Measurements from ENCODE around the gene GMPS. TPM values are rescaled to one million over a fixed set of nuclear protein-coding genes. Genes with fewer than 3 reads are reported as not detected.

GMPS gene
- total RNA-seq, 1 donor from 2014 or later, result 16.2 TPM

GRCh38 chr3:155921486-155921885, 51.0 kb downstream of the GMPS start:
- Histone ChIP-seq H3K27ac (ENCODE audit: low read depth, low read length) (no peak overlapping the region), H3K4me3 (ENCODE audit: low read length in 3 of 3) (no peak overlapping the region), H3K9me3 (ENCODE audit: control insufficient read depth in 3 of 3, low read length in 3 of 3) (no peaks in the 10 kb centered on the region), H3K36me3 (ENCODE audit: control insufficient read depth in 3 of 3, insufficient read depth in 3 of 3, low read length in 3 of 3) (peaks cover 6 to 27% (median 23%) of the 10 kb centered on the region in 3 donors), H3K9ac (ENCODE audit: low read depth in 1 of 3, low read length in 3 of 3) (no peak overlapping the region), H3K27me3 (ENCODE audit: control insufficient read depth in 3 of 3, insufficient read depth in 3 of 3, low read length in 3 of 3) (no peaks in the 10 kb centered on the region), H3K4me1 (ENCODE audit: control insufficient read depth in 3 of 3, insufficient read depth in 3 of 3, low read length in 3 of 3) (no peaks in the 10 kb centered on the region)

- H3K36me3 ChIP-seq (ENCODE audit: control insufficient read depth in 3 of 3, insufficient read depth in 3 of 3, low read length in 3 of 3), result peaks cover 7 to 40% (median 35%) of the 10 kb centered on the region in 3 donors
- no peak overlapping the region for H3K4me3 ChIP-seq (ENCODE audit: low read length in 3 of 3)
- H3K27ac ChIP-seq (ENCODE audit: low read depth, low read length), result no peak overlapping the region
- no peaks in the 10 kb centered on the region for H3K27me3 ChIP-seq (ENCODE audit: control insufficient read depth in 3 of 3, insufficient read depth in 3 of 3, low read length in 3 of 3)
- no peak overlapping the region for H3K9ac ChIP-seq (ENCODE audit: low read depth in 1 of 3, low read length in 3 of 3)
- H3K9me3 ChIP-seq (ENCODE audit: control insufficient read depth in 3 of 3, low read length in 3 of 3), result no peaks in the 10 kb centered on the region
- no peaks in the 10 kb centered on the region for H3K4me1 ChIP-seq (ENCODE audit: control insufficient read depth in 3 of 3, insufficient read depth in 3 of 3, low read length in 3 of 3)
Observed at GRCh38 chr3:155934230-155934629, 63.8 kb downstream of the GMPS start.

- H3K4me1 ChIP-seq (ENCODE audit: control insufficient read depth in 3 of 3, insufficient read depth in 3 of 3, low read length in 3 of 3), result no peaks in the 10 kb centered on the region
- H3K4me3 ChIP-seq (ENCODE audit: low read length in 3 of 3), result no peak overlapping the region
- no peak overlapping the region for H3K9ac ChIP-seq (ENCODE audit: low read depth in 1 of 3, low read length in 3 of 3)
- H3K36me3 ChIP-seq (ENCODE audit: control insufficient read depth in 3 of 3, insufficient read depth in 3 of 3, low read length in 3 of 3), result peaks cover 5 to 38% (median 35%) of the 10 kb centered on the region in 3 donors
- H3K27me3 ChIP-seq (ENCODE audit: control insufficient read depth in 3 of 3, insufficient read depth in 3 of 3, low read length in 3 of 3), result no peaks in the 10 kb centered on the region
- H3K27ac ChIP-seq (ENCODE audit: low read depth, low read length), result no peak overlapping the region
- no peaks in the 10 kb centered on the region for H3K9me3 ChIP-seq (ENCODE audit: control insufficient read depth in 3 of 3, low read length in 3 of 3)
Observed at GRCh38 chr3:155938409-155938808, 68.0 kb downstream of the GMPS start.

DNA sequence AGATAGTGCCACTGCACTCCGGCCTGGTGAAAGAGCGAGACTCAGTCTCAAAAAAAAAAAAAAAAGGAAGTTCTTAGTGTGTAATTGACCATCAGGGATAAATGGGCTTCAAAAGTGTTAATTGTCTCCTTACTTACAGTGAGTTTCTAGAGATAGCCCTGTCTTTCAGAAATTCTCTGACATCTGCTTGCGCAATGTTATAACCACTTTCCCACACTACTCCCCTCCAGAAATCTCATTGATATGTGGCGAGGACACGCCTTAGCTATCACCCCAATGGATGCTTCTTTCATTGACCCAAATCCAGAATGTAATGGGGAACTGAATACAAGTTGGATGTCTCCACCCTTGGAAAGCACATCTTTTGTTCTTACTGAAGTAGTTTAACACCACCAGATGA, 70.9 kb downstream of the GMPS start:
- H3K9me3 ChIP-seq (ENCODE audit: control insufficient read depth in 3 of 3, low read length in 3 of 3), result no peaks in the 10 kb centered on the region
- H3K9ac ChIP-seq (ENCODE audit: low read depth in 1 of 3, low read length in 3 of 3), result no peak overlapping the region
- H3K27ac ChIP-seq (ENCODE audit: low read depth, low read length), result no peak overlapping the region
- H3K4me1 ChIP-seq (ENCODE audit: control insufficient read depth in 3 of 3, insufficient read depth in 3 of 3, low read length in 3 of 3), result no peaks in the 10 kb centered on the region
- peaks cover 5 to 25% (median 19%) of the 10 kb centered on the region in 3 donors for H3K36me3 ChIP-seq (ENCODE audit: control insufficient read depth in 3 of 3, insufficient read depth in 3 of 3, low read length in 3 of 3)
- H3K4me3 ChIP-seq (ENCODE audit: low read length in 3 of 3), result no peak overlapping the region
- H3K27me3 ChIP-seq (ENCODE audit: control insufficient read depth in 3 of 3, insufficient read depth in 3 of 3, low read length in 3 of 3), result no peaks in the 10 kb centered on the region

- H3K27me3 ChIP-seq (ENCODE audit: control insufficient read depth in 3 of 3, insufficient read depth in 3 of 3, low read length in 3 of 3), result no peaks in the 10 kb centered on the region
- no peak overlapping the region for H3K9ac ChIP-seq (ENCODE audit: low read depth in 1 of 3, low read length in 3 of 3)
- peaks cover 0 to 2% (median 0%) of the 10 kb centered on the region in 3 donors for H3K36me3 ChIP-seq (ENCODE audit: control insufficient read depth in 3 of 3, insufficient read depth in 3 of 3, low read length in 3 of 3)
- no peaks in the 10 kb centered on the region for H3K4me1 ChIP-seq (ENCODE audit: control insufficient read depth in 3 of 3, insufficient read depth in 3 of 3, low read length in 3 of 3)
- H3K27ac ChIP-seq (ENCODE audit: low read depth, low read length), result no peak overlapping the region
- H3K4me3 ChIP-seq (ENCODE audit: low read length in 3 of 3), result no peak overlapping the region
- H3K9me3 ChIP-seq (ENCODE audit: control insufficient read depth in 3 of 3, low read length in 3 of 3), result no peaks in the 10 kb centered on the region
Observed at GRCh38 chr3:155944081-155944480, 73.6 kb downstream of the GMPS start.

GRCh38 chr3:155946178-155946577, 75.7 kb downstream of the GMPS start:
- H3K9me3 ChIP-seq (ENCODE audit: control insufficient read depth in 3 of 3, low read length in 3 of 3), result no peaks in the 10 kb centered on the region
- no peaks in the 10 kb centered on the region for H3K36me3 ChIP-seq (ENCODE audit: control insufficient read depth in 3 of 3, insufficient read depth in 3 of 3, low read length in 3 of 3)
- H3K27me3 ChIP-seq (ENCODE audit: control insufficient read depth in 3 of 3, insufficient read depth in 3 of 3, low read length in 3 of 3), result no peaks in the 10 kb centered on the region
- no peak overlapping the region for H3K27ac ChIP-seq (ENCODE audit: low read depth, low read length)
- no peak overlapping the region for H3K9ac ChIP-seq (ENCODE audit: low read depth in 1 of 3, low read length in 3 of 3)
- no peak overlapping the region for H3K4me3 ChIP-seq (ENCODE audit: low read length in 3 of 3)
- no peaks in the 10 kb centered on the region for H3K4me1 ChIP-seq (ENCODE audit: control insufficient read depth in 3 of 3, insufficient read depth in 3 of 3, low read length in 3 of 3)

DNA sequence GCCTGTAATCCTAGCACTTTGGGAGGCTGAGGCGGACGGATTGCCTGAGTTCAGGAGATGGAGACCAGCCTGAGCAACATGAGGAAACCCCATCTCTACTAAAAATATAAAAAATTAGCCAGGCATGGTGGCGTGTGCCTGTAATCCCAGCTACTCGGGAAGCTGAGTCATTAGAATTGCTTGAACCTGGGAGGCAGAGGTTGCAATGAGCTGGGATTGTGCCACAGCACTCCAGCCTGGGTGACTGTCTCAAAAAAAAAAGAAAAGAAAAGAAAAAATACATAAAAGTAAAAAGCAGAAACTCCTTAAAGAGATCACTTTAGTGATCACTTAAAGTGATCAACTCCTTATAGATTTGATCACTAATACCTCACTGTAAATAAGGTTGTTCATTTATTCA, 78.0 kb downstream of the GMPS start:
- Histone ChIP-seq H3K36me3 (ENCODE audit: control insufficient read depth in 3 of 3, insufficient read depth in 3 of 3, low read length in 3 of 3) (no peaks in the 10 kb centered on the region), H3K4me1 (ENCODE audit: control insufficient read depth in 3 of 3, insufficient read depth in 3 of 3, low read length in 3 of 3) (no peaks in the 10 kb centered on the region)

DNA sequence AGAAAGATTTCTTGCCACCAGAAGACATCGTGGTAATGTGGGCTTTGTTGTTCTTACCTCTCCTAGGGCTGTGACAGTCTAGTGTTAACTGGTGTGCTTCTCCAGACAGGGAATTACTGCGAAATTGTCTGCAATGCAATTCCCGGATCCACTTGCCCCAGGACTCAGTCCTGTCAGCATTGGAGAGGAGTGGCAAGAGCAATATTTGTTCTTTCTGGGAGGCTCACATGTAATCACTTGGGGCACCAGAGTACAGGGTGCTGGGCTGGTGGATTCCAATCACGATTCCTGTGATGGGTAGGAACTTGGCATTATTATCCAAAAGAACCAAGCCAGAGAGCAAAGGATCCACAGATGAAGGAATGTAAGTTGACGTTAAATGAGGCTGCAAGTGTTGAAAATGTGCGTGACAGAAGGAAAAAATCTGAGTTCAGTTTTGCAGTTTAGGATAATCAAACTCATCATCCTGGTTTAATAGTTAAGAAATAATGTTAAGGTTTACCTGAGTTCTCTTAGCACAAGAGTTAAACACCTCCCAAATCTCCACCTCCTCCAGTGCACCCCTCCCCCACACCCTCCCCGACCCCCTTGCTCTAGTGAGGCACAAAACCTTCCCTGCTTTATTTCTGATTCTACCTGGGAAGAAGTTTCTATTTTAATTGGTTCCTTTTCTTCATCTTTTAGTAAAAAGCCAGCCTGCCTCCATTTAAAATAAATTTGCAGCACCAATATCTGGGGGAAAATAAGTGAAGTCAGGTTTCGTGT, 79.2 kb downstream of the GMPS start:
- no peak overlapping the region for H3K27ac ChIP-seq (ENCODE audit: low read depth, low read length)
- H3K4me3 ChIP-seq (ENCODE audit: low read length in 3 of 3), result no peak overlapping the region

More for the DNA sequence above, 78.0 kb downstream of the GMPS start:
- Histone ChIP-seq H3K27ac (ENCODE audit: low read depth, low read length) (no peak overlapping the region), H3K4me3 (ENCODE audit: low read length in 3 of 3) (no peak overlapping the region), H3K9ac (ENCODE audit: low read depth in 1 of 3, low read length in 3 of 3) (no peak overlapping the region), H3K9me3 (ENCODE audit: control insufficient read depth in 3 of 3, low read length in 3 of 3) (no peaks in the 10 kb centered on the region), H3K27me3 (ENCODE audit: control insufficient read depth in 3 of 3, insufficient read depth in 3 of 3, low read length in 3 of 3) (no peaks in the 10 kb centered on the region)

GRCh38 chr3:155956508-155957411, 86.3 kb downstream of the GMPS start:
- H3K27ac ChIP-seq (ENCODE audit: low read depth, low read length), result no peak overlapping the region
- no peaks in the 10 kb centered on the region for H3K4me1 ChIP-seq (ENCODE audit: control insufficient read depth in 3 of 3, insufficient read depth in 3 of 3, low read length in 3 of 3)
- H3K4me3 ChIP-seq (ENCODE audit: low read length in 3 of 3), result no peak overlapping the region
- H3K9ac ChIP-seq (ENCODE audit: low read depth in 1 of 3, low read length in 3 of 3), result no peak overlapping the region
- H3K27me3 ChIP-seq (ENCODE audit: control insufficient read depth in 3 of 3, insufficient read depth in 3 of 3, low read length in 3 of 3), result no peaks in the 10 kb centered on the region
- H3K36me3 ChIP-seq (ENCODE audit: control insufficient read depth in 3 of 3, insufficient read depth in 3 of 3, low read length in 3 of 3), result no peaks in the 10 kb centered on the region
- no peaks in the 10 kb centered on the region for H3K9me3 ChIP-seq (ENCODE audit: control insufficient read depth in 3 of 3, low read length in 3 of 3)

More for the DNA sequence above, 79.2 kb downstream of the GMPS start:
- H3K9ac ChIP-seq (ENCODE audit: low read depth in 1 of 3, low read length in 3 of 3), result no peak overlapping the region
- H3K27me3 ChIP-seq (ENCODE audit: control insufficient read depth in 3 of 3, insufficient read depth in 3 of 3, low read length in 3 of 3), result no peaks in the 10 kb centered on the region
- H3K9me3 ChIP-seq (ENCODE audit: control insufficient read depth in 3 of 3, low read length in 3 of 3), result no peaks in the 10 kb centered on the region
- no peaks in the 10 kb centered on the region for H3K36me3 ChIP-seq (ENCODE audit: control insufficient read depth in 3 of 3, insufficient read depth in 3 of 3, low read length in 3 of 3)
- H3K4me1 ChIP-seq (ENCODE audit: control insufficient read depth in 3 of 3, insufficient read depth in 3 of 3, low read length in 3 of 3), result no peaks in the 10 kb centered on the region

DNA sequence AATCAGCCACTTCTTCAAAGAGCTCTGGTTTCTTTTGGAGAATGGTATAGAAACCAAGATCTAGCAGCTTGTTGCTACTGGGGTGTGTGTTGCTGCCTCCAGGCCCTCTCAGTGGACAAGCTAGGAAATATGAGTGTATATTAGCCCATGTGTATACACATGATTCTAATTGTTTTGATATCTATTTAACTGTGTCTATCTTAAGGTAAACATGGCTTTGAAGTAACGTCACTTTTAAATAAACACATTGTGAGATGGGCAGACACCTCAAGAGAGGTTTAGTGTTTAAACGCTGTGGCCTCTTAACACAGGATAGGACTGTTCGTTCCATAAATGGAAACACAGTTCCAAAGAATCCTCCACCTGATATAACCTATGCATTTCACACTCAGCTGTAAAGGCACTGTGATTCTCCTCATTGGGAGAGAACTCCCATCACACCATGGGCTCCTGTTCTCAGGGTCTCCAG, 87.0 kb downstream of the GMPS start:
- Histone ChIP-seq H3K4me1 (ENCODE audit: control insufficient read depth in 3 of 3, insufficient read depth in 3 of 3, low read length in 3 of 3) (no peaks in the 10 kb centered on the region), H3K27me3 (ENCODE audit: control insufficient read depth in 3 of 3, insufficient read depth in 3 of 3, low read length in 3 of 3) (no peaks in the 10 kb centered on the region), H3K9ac (ENCODE audit: low read depth in 1 of 3, low read length in 3 of 3) (no peak overlapping the region), H3K36me3 (ENCODE audit: control insufficient read depth in 3 of 3, insufficient read depth in 3 of 3, low read length in 3 of 3) (no peaks in the 10 kb centered on the region), H3K9me3 (ENCODE audit: control insufficient read depth in 3 of 3, low read length in 3 of 3) (no peaks in the 10 kb centered on the region), H3K4me3 (ENCODE audit: low read length in 3 of 3) (no peak overlapping the region), H3K27ac (ENCODE audit: low read depth, low read length) (no peak overlapping the region)
